T-helper 1 cell treated with Interleukin-12 subunit alpha and Interleukin-12 subunit beta and Interleukin-4 antibody, amounts not matched to agents 30 μg/mL and 1 μg/mL, for 36 hours (primary cell): ENCODE results near the gene ARHGEF17.

Experiments
- H3K27ac Mint-ChIP-seq: one replicate; pipeline ENCODE4 v1.8.0; 2021; ENCODE audit warnings: mild to moderate bottlenecking, mixed read lengths
- H3K27me3 Mint-ChIP-seq: one replicate; pipeline ENCODE4 v1.8.0; 2021; ENCODE audit warnings: low read depth, mixed read lengths
- H3K36me3 Mint-ChIP-seq: one replicate; pipeline ENCODE4 v1.8.0; 2021; ENCODE audit warnings: low read depth, mixed read lengths
- H3K4me1 Mint-ChIP-seq: one replicate; pipeline ENCODE4 v1.8.0; 2021; ENCODE audit warnings: low read depth, mixed read lengths
- H3K4me3 Mint-ChIP-seq: one replicate; pipeline ENCODE4 v1.8.0; 2021; ENCODE audit warnings: mild to moderate bottlenecking, moderate library complexity, mixed read lengths
- H3K9me3 Mint-ChIP-seq: one replicate; pipeline ENCODE4 v1.8.0; 2021; ENCODE audit warnings: mixed read lengths

Gene ARHGEF17

DNA sequence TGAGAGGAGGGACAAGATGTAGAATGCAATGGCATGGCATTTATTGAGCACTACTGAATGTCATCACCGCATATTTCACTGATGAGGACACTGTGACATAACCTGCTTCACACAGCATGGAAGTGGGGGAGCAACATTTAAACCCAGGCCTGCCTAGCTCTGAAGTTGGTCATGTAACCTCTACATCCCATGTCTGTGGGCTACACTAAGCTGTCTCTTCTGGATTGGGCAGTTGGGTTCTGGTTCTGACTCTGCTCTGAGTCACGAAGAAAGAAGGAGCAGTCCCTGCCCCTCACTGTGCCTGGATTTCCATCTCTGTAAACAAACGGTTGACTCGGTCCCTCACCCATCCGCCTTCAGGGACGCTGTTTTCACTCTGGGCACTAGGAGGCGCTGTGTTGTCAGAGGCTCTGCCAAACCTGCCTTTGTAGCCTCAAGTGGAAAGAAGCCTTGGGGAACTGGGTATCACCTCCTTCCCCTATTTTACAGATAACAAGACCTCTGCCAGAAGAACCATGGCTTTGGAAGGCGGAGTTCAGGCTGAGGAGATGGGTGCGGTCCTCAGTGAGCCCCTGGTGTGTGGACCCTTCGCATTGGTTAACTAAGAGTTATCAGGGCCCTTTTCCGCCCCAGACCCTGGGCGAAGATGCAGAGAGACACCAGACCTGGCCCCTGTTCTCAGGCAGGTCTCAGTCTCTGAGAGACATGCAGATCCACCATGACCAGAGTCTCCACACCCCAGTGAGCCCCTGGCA, 12.7 kb upstream of the ARHGEF17 start:
- H3K4me3 Mint-ChIP-seq, result no peak overlapping the region
- H3K9me3 Mint-ChIP-seq, result no peaks in the 10 kb centered on the region
- peaks cover 3% of the 10 kb centered on the region for H3K4me1 Mint-ChIP-seq
- no peaks in the 10 kb centered on the region for H3K36me3 Mint-ChIP-seq
- peaks cover 20% of the 10 kb centered on the region for H3K27me3 Mint-ChIP-seq
- H3K27ac Mint-ChIP-seq, result no peak overlapping the region

DNA sequence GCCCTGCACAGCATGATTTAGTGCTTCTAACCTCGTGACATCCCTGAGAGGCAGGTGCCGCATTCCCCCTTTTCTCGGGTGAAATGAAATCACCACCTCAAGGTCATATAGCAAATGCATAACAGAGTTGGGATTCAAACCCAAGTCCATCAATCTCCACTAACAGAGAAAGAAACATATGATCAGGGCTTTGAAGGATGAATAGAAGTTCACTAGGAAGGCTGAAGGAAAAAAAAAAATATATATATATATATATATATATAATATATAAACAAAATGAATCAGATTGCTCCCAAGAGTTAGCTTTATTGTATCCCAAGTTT, 12.1 kb upstream of the ARHGEF17 start:
- Mint-ChIP-seq H3K36me3 (no peaks in the 10 kb centered on the region), H3K4me3 (no peak overlapping the region), H3K27me3 (peaks cover 23% of the 10 kb centered on the region), H3K4me1 (peaks cover 3% of the 10 kb centered on the region), H3K9me3 (no peaks in the 10 kb centered on the region), H3K27ac (no peak overlapping the region)

DNA sequence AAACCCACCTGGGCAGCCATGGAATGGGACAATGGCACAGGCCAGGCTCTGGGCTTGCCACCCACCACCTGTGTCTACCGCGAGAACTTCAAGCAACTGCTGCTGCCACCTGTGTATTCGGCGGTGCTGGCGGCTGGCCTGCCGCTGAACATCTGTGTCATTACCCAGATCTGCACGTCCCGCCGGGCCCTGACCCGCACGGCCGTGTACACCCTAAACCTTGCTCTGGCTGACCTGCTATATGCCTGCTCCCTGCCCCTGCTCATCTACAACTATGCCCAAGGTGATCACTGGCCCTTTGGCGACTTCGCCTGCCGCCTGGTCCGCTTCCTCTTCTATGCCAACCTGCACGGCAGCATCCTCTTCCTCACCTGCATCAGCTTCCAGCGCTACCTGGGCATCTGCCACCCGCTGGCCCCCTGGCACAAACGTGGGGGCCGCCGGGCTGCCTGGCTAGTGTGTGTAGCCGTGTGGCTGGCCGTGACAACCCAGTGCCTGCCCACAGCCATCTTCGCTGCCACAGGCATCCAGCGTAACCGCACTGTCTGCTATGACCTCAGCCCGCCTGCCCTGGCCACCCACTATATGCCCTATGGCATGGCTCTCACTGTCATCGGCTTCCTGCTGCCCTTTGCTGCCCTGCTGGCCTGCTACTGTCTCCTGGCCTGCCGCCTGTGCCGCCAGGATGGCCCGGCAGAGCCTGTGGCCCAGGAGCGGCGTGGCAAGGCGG, 11.4 kb upstream of the ARHGEF17 start:
- Mint-ChIP-seq H3K27ac (no peak overlapping the region), H3K9me3 (no peaks in the 10 kb centered on the region), H3K36me3 (no peaks in the 10 kb centered on the region), H3K4me3 (no peak overlapping the region), H3K27me3 (peaks cover 23% of the 10 kb centered on the region), H3K4me1 (peaks cover 3% of the 10 kb centered on the region)

DNA sequence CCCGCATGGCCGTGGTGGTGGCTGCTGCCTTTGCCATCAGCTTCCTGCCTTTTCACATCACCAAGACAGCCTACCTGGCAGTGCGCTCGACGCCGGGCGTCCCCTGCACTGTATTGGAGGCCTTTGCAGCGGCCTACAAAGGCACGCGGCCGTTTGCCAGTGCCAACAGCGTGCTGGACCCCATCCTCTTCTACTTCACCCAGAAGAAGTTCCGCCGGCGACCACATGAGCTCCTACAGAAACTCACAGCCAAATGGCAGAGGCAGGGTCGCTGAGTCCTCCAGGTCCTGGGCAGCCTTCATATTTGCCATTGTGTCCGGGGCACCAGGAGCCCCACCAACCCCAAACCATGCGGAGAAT, 10.9 kb upstream of the ARHGEF17 start:
- Mint-ChIP-seq H3K27me3 (peaks cover 24% of the 10 kb centered on the region), H3K9me3 (no peaks in the 10 kb centered on the region), H3K36me3 (no peaks in the 10 kb centered on the region), H3K27ac (no peak overlapping the region), H3K4me3 (no peak overlapping the region), H3K4me1 (peaks cover 3% of the 10 kb centered on the region)

DNA sequence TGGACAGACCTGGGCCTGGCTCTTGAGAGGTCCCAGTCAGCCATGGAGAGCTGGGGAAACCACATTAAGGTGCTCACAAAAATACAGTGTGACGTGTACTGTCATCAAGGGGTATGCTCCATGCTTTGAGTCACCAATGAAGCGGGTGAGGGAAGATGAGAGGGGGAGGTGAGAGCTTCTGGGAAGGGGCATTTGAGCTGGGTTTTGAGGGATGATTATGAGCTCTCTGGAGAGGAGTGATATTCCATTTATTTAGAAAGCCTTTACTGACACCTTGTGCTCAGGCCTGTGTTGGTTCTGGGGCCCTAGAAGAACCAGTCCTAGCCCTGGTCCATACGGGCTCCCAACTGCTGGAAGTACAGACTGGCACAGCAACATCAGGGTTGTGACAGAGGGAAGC, 10.4 kb upstream of the ARHGEF17 start:
- Mint-ChIP-seq H3K4me3 (no peak overlapping the region), H3K27me3 (peaks cover 23% of the 10 kb centered on the region), H3K36me3 (no peaks in the 10 kb centered on the region), H3K9me3 (no peaks in the 10 kb centered on the region), H3K4me1 (peaks cover 3% of the 10 kb centered on the region), H3K27ac (no peak overlapping the region)

DNA sequence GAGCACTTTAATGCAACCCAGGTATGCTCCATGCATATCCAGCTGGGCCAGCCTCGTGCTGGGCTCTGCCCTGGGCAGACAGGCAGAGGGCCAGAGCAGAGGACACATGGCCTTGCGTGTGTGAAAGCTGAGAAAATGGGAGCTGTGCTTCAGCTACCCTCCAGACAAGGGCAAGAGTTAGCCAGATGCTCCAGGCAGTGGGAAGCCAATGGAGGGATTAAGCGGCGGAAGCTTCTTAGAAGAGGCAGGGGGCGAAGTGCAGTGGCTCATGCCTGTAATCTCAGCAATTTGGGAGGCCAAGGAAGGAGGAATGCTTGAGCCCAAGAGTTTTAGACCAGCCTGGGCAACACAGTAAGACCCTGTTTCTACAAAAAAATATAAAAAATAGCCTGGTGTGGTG, 9.8 kb upstream of the ARHGEF17 start:
- H3K4me1 Mint-ChIP-seq, result peaks cover 3% of the 10 kb centered on the region
- no peaks in the 10 kb centered on the region for H3K36me3 Mint-ChIP-seq
- H3K27me3 Mint-ChIP-seq, result peaks cover 18% of the 10 kb centered on the region
- no peak overlapping the region for H3K4me3 Mint-ChIP-seq
- no peaks in the 10 kb centered on the region for H3K9me3 Mint-ChIP-seq
- H3K27ac Mint-ChIP-seq, result no peak overlapping the region

DNA sequence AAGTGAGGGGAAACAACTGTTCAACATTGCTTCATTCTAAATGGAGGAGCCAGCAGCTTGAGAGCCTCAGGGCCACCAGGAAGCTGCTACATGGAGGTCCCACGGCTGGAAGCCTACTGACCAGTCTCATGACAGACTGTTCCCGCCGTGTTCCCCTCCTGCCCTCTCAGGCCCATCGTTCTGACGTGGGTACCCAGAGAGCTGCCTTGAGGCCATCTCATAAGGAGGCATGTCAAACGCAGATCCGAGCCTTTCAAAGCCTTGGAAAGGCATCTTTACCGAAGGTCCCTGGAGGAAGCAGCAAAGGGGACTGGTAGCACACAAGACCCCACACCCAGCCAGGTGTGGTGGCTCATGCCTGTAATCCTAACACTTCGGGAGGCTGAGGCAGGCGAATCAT, 8.3 kb upstream of the ARHGEF17 start:
- no peaks in the 10 kb centered on the region for H3K36me3 Mint-ChIP-seq
- no peak overlapping the region for H3K4me3 Mint-ChIP-seq
- peaks cover 18% of the 10 kb centered on the region for H3K27me3 Mint-ChIP-seq
- H3K9me3 Mint-ChIP-seq, result no peaks in the 10 kb centered on the region
- peaks cover 3% of the 10 kb centered on the region for H3K4me1 Mint-ChIP-seq
- H3K27ac Mint-ChIP-seq, result no peak overlapping the region

DNA sequence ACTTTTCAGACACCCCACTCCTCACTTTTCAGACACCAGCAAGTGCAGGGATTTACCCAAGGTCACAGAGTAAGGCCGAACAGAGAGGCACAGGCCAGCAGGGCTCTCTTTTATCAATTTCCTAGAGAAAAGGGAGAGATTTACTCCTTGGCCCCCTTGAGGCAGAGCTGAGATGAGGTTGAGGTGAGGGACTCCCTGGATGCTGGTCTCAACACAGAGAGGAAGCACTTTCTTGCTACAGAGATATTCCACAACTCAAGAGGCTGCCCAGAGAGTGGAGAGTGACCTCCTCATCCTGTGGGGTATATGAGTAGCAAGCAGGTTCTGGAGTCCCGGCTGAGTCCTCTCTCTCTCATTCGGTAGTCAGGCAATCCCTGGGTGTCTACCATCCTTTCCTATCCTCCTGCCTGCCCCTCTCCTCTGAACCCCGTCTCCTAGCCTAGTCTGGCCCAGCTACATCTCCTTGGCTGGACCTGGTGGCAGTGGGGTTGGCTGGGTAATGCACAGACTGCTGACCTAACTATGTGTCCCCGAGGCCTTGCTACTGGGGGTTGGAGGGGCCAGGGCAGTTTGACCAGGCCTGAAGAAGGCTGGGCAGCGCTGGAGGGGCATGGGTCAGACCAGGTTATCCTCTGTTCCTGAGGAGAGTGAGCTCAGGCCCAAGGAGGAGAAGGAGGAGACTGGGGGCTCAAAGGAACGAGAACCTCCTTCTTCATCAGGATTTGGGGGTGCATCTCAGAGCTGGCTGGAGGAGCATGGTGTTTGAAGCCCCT, 1.8 kb upstream of the ARHGEF17 start:
- Mint-ChIP-seq H3K27ac (no peak overlapping the region), H3K9me3 (no peaks in the 10 kb centered on the region), H3K27me3 (peaks cover 52% of the 10 kb centered on the region), H3K4me3 (peak overlapping the region; percentile 51), H3K4me1 (peaks cover 7% of the 10 kb centered on the region), H3K36me3 (no peaks in the 10 kb centered on the region)

DNA sequence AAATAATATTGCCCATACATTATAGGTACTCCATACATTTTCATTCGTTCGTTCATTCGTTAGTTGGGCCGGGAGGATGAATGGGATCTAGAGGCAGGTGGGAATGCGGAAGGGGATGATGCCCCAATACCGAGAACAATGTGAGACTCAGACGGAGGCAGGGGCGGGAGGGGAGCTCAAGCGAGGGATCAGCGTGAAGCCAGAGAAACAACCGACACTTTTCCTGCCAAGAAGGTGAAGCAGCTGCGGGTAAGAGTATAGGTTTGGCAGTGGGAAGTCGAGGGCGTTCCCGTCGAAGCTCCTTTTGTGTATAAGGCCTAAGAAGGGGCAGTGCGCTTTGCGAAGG, 1.1 kb upstream of the ARHGEF17 start:
- no peaks in the 10 kb centered on the region for H3K36me3 Mint-ChIP-seq
- H3K27me3 Mint-ChIP-seq, result peaks cover 51% of the 10 kb centered on the region
- peaks cover 7% of the 10 kb centered on the region for H3K4me1 Mint-ChIP-seq
- peak overlapping the region; percentile 90 for H3K4me3 Mint-ChIP-seq
- no peaks in the 10 kb centered on the region for H3K9me3 Mint-ChIP-seq
- peak overlapping the region; percentile 62 for H3K27ac Mint-ChIP-seq

DNA sequence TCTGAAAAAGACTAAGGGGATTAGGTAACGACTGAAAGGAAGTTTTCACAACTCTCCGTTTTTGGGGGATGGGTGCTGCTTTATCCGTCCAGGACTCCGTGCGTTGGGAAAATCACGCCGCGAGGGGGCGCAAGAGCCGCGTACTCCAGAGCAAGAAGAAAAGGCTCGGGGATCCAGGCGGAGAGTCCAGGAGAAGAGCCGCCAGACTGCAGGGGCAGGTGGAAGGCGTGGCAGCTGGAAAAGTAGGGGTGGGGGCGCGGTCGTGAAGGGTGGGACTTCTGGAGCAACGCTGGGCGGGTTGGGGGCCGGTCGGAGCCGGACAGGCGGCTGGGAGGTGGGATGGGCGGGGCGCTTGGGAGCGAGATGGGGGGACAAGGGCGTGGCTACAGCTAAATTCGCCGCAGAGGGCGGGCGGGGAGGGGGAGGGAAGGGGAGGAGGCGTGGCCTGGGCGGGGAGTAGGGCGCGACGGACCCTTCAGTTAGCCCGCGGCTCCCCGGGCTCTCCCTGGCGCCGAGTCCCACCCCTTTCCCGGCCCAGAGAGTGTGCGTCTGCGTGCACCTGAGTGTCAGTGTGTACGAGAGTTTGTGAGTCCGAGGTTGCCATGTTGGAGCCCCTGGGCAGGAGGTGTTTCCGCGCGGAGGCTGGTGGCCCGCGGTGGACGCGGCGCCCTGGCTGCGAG, 613 bp upstream of the ARHGEF17 start:
- Mint-ChIP-seq H3K9me3 (no peaks in the 10 kb centered on the region), H3K4me3 (peak overlapping the region; percentile 90), H3K36me3 (no peaks in the 10 kb centered on the region), H3K4me1 (peaks cover 7% of the 10 kb centered on the region), H3K27ac (peak overlapping the region; percentile 62), H3K27me3 (peaks cover 48% of the 10 kb centered on the region)

DNA sequence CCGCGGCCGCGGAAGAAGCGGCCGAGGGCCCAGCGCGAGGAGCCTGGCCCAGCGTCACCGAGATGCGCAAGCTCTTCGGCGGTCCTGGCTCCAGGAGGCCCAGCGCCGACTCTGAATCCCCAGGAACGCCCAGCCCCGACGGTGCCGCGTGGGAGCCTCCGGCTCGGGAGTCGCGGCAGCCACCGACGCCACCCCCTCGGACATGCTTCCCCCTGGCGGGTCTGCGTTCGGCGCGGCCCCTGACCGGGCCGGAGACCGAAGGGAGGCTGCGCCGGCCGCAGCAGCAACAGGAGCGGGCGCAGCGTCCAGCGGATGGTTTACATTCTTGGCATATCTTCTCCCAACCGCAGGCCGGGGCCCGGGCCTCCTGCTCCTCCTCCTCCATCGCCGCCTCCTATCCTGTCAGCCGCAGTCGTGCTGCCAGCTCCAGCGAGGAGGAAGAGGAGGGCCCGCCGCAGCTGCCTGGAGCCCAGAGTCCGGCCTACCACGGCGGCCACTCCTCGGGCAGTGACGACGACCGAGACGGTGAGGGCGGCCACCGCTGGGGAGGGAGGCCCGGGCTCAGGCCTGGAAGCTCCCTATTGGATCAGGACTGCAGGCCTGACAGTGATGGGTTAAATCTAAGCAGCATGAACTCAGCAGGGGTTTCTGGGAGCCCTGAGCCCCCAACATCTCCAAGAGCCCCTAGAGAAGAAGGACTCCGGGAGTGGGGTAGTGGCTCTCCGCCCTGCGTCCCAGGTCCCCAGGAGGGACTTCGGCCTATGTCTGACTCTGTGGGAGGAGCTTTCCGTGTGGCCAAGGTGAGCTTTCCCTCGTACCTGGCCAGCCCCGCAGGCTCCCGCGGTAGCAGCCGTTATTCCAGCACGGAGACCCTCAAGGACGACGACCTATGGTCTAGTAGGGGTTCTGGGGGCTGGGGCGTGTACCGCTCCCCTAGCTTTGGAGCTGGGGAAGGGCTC, 1.2 kb downstream of the ARHGEF17 start:
- peaks cover 45% of the 10 kb centered on the region for H3K27me3 Mint-ChIP-seq
- H3K27ac Mint-ChIP-seq, result no peak overlapping the region
- no peaks in the 10 kb centered on the region for H3K9me3 Mint-ChIP-seq
- no peak overlapping the region for H3K4me3 Mint-ChIP-seq
- H3K36me3 Mint-ChIP-seq, result no peaks in the 10 kb centered on the region
- peaks cover 13% of the 10 kb centered on the region for H3K4me1 Mint-ChIP-seq

DNA sequence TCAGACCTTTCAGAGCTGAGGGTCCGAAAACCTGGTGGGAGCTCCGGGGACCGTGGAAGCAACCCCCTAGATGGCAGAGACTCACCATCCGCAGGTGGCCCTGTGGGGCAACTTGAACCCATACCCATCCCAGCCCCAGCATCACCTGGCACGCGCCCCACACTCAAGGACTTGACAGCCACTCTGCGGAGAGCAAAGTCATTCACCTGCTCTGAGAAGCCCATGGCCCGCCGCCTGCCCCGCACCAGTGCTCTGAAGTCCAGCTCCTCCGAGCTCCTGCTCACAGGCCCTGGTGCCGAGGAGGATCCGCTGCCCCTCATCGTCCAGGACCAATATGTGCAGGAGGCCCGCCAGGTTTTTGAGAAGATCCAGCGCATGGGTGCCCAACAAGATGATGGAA, 2.0 kb downstream of the ARHGEF17 start:
- Mint-ChIP-seq H3K4me1 (peaks cover 13% of the 10 kb centered on the region), H3K9me3 (no peaks in the 10 kb centered on the region), H3K36me3 (no peaks in the 10 kb centered on the region), H3K27ac (no peak overlapping the region), H3K4me3 (no peak overlapping the region), H3K27me3 (peaks cover 40% of the 10 kb centered on the region)

DNA sequence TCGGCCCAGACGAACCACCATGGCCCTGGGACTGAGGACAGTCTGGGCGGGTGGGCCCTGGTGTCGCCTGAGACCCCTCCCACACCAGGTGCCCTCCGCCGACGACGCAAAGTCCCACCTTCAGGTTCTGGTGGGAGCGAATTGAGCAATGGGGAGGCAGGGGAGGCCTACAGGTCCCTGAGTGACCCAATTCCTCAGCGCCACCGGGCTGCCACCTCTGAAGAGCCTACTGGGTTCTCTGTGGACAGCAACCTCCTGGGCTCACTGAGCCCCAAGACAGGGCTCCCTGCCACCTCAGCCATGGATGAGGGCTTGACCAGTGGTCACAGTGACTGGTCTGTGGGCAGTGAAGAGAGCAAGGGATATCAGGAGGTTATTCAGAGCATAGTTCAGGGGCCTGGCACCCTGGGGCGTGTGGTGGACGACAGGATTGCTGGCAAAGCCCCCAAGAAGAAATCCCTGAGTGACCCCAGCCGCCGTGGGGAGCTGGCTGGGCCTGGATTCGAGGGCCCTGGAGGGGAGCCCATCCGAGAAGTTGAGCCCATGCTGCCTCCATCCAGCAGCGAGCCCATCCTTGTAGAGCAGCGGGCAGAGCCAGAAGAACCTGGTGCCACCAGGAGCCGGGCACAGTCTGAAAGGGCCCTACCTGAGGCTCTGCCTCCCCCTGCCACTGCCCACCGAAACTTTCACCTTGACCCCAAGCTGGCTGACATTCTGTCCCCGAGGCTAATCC, 2.8 kb downstream of the ARHGEF17 start:
- H3K4me1 Mint-ChIP-seq, result peaks cover 13% of the 10 kb centered on the region
- H3K27me3 Mint-ChIP-seq, result peaks cover 33% of the 10 kb centered on the region
- no peak overlapping the region for H3K27ac Mint-ChIP-seq
- no peak overlapping the region for H3K4me3 Mint-ChIP-seq
- H3K9me3 Mint-ChIP-seq, result no peaks in the 10 kb centered on the region
- H3K36me3 Mint-ChIP-seq, result no peaks in the 10 kb centered on the region
